GM19324 (cell line): ENCODE results near the gene CCDC102B.
"Not testable (repeated sequence)": the region's sequence is repeated elsewhere in the genome, so short reads cannot be mapped to it uniquely, and the experiment has no call there.

Source experiments
- ATAC-seq: cut with Tn5 transposase; IDR thresholded peaks from one replicate; pipeline ENCODE4 v1.9.1; 2021; ENCODE audit warnings: mild to moderate bottlenecking, moderate library complexity; ENCODE audit not compliant: unreplicated experiment, low FRiP score

The CCDC102B gene

DNA sequence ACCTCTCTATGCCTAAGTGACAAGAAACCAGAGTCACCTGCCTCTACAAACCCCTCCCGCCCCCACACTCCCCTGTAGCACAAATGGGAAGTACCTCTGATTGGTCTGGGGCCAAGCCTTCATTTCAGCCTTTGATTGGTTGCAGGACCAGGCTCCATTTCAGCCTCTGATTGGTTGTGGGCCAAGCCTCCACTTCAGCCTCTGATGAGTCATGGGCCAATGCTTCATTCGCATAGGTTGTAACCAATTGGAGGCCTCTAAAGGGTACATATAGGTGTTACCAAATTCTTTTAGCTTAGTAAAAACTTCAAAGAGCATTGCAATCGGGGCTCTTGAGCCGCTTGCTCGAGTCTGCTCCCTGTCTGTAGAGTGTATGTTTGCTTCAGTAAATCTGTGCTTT, 25.0 kb downstream of the CCDC102B start:
- ATAC-seq: no peak

DNA sequence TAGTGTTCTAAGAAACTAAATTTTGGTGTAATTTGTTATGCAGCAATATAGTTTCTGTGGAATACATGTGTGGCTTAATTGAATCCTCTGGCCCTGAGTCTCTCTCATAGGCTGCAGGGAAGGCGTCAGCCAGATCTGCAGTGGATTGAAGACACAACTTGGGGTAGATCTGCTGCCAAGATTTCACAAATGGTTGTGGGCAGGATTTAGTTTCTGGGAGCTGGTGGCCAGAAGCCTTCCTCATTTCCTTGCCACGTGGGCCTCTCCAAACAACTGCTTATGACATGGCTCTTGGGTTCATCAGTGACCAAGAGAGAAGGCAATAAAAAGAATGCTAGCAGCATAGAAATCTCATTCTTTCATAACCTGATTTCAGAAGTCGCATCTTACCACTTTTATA, 28.2 kb downstream of the CCDC102B start:
- no peak for ATAC-seq

DNA sequence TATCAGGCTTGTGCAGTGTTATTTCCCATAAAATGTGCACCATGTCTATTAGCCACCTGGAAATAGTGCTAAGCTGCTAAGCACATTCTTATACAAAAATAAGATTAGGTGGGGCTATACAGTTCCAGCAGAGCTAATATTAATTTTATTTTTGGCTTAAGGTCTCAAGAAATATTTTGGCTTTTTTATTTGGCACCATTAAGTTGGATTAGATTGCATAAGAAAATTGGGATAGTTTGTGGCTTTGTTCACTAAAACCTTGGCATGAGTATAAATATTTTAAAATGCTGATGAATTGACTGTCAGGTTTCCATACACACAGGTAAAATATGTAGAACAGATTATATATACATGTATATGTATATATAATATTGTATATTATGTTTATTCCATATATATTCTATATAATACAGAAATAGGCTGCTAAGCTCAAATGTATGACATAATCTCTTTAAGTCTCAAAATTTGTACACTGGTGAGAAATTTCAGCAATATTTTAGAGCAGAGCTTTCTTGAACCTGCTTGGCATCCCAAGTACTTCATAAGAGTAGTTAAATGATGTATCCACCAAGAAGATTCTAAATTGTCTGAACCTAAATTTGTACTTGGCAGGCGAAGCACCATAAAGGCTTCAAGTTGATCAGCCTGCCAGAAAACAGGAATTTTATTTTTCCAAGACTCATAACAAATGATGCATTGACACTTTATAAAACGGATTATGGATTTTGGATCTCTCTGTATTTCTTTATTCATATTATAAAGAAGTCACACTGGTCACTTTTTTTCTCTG, 32.6 kb downstream of the CCDC102B start:
- ATAC-seq: no peak

DNA sequence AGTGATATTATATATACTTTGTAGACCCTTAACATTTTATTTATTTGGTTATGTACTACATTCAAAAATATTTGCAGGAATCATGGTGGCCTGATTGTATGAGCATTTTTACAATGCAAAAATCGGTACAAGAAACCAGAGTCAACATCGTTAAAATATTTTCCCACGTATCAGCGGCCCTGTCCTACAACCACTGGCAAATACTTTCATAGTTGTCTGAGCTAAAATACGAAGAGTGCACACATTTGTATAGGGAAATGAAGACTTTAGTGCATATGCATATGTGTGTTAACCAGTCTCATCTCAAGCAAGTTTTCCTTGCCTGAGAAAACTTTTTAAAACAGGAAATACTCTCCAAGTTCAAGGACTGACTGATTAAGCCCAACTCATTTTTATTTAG, 35.9 kb downstream of the CCDC102B start:
- ATAC-seq: no peak

DNA sequence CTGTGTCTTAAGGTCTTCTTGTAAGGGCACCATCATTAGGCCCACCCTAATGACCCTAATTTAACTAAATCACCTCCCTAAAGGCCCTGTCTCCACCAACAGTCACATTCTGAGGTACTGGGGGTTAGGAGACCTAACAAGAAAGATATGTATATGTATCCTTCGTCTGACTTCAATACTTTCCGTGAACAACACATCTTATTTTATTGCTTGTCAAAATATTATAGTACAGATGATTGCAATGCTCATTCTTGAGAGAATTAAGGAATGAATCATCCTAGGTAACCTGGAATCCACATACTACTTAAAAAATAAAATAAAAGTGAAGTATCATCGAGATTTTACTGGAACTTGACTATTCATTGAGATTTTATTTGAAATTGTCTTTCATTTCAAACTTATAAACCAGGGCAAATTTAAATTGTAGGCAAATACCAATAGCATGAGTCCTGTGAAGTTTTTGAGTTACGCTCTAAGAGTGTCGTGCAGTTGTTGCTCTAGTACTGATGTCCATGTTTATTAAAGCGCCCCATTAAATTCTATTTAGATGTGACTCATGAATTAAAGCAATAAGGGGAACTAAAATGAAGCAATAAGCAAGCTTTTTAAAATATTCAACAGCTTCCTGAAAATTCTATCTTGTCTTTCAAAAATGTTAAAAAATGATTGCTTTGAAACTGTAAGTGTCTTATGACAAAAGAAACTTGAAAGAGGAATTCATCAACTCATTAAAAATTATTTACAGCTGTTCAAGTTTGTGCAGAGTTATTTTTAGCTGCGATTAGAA, 40.0 kb downstream of the CCDC102B start:
- ATAC-seq: no peak

DNA sequence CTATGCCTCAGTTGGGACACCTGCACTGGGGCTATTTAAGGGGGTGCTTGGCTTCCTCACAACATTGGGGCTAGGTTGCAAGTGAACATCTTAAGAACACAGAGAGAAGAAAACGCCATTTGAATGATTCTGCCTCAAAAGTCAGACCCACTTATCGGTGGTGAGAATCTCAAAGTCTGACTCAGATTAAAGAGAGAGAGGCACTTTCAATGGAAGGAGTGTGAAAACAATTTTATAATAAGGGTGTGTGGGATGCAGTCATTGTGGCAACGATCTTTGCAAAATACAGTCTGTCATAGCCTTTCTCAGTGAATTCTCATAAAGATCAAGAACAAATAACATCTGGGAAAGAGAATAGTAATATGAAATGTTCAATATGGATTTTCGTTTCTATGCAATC, 41.8 kb downstream of the CCDC102B start:
- ATAC-seq: no peak

DNA sequence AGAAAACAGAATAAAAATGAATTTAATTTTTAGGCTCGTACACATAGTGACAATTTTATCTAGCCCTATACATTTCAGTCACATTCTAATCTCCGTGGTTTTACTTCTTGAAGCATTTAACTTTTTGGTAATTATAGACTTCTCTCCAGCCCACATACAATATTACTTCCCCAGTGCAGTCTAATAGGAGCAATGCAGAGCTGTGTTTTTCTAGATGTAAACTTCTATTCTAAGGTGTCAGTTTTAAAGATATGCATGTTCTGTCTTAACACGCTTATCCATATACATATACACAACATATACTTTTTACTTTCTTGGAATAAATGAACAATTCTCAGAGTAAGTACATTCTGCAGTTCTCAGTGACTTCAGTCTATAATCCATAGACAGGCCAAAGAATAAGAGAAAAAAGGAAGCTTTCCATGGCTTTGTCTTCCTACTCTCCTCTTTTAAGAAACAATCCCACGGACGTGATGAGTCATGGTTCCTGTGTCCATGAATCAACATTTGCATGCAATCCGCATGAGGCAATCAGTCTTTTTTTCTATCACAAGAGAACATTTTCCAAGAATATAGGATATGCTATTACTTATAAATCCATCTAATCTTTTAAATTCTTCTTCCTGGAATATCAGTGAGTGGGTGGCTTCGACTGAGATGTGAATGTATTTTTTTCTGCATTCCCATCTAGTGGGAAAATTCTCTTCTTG, 42.8 kb downstream of the CCDC102B start:
- no peak for ATAC-seq

DNA sequence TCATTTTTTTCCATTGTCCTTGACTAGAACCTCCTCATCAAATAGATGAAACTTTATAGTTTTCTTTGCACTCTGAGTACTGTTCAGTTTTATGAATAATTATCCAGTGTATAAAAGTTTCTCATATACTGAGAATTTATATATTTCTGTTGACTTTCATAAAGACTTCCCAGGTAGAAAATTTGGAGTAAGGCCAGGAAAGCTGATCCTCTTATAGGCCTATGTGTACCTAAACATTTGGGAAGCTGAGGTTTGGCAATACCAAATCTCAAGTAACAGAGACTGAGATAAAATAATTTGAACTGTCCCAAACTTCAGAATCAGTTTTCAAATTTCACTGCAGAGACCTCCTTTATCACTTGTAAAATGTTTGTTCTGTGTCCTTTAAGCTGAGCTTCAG, 43.4 kb downstream of the CCDC102B start:
- ATAC-seq: no peak

DNA sequence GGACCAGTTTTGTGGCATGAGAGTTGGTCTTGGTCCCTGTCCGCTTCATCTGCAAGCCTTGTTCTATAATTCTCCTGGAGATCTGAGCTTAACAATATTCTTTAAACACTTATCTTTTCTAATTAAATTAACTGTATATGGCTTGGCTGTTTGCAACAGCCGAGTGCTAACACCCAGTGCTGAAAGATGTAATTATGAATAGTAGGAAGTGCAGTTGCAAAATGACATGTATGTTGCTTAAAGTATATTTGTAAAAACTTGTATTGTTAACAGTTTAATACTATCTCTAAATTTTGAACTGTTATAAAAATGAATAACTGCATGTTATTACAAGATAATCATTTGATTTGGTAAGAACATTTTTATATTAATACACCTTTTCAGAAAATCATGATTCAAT, 45.1 kb downstream of the CCDC102B start:
- ATAC-seq: no peak

DNA sequence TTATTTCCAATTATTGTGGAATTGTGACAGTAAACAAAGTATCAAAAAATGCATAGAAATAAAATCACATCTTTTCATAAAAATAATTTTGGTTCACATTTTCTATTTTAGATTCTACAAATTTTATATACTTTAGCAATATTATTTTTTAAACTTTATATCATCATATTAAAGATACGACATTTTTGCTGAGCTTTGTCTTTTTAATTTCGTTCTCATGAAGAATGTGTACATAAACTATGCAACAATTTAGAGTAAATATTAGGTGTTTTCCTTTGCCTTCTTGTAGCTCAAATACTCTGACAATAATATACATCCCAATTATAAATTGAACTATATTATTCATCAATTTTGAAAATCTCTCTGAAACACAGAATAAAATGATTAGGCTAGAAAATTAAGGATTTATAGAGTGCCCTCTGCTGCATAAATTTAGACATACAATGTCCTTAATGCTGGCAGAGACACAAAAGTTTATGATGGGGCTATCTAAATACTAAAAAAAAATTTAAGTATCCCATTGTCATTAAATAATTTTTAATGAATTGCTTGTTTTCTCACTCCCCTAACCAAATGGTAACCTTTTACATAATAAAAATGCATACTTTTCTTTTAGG, 45.7 kb downstream of the CCDC102B start:
- ATAC-seq: no peak

DNA sequence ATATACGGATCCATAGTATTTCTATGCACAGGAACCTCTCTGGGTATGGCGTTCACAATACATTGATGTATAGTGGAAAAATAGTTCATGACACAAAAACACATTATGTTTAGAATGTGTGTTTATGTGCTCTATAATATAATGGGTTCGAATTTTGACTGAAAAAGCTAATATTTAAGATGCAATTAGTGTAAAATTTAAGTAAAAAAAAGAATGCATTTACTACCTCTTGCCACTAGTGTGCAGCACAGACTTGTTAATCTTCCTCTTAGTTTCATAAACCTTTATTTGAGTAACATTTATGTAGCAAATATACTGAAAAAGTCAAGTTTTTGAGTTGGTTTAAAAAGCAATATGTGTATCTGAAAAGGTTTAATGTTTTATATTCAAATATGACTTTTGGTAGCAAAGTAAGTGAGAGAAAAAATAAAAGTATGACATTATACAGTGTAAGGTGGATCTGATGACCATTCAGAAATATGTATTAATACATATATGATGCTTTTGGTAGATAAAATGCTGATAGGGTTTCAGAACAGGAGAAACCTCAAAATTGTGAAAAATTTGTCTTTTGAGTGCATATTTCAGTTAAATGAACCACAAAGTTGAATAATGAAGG, 49.4 kb downstream of the CCDC102B start:
- no peak for ATAC-seq

DNA sequence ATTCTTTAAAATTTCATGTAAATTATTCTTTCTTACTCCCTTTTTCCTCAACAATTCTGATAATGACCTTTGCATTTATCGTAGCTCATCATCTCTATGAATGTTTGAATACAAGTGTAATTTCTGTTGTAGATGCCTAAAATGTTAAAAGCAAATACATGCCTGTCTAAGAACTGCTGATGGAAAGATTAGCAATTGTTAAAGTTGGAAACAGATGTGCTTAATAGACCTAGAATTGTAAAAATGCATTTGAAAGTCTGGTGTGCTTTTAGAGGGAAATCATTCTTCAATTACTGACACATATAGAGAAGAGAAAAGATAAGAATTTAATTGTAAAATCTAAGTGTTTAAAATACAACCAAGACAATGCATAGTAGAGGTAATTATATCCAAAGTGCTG, 50.4 kb downstream of the CCDC102B start:
- ATAC-seq: no peak

DNA sequence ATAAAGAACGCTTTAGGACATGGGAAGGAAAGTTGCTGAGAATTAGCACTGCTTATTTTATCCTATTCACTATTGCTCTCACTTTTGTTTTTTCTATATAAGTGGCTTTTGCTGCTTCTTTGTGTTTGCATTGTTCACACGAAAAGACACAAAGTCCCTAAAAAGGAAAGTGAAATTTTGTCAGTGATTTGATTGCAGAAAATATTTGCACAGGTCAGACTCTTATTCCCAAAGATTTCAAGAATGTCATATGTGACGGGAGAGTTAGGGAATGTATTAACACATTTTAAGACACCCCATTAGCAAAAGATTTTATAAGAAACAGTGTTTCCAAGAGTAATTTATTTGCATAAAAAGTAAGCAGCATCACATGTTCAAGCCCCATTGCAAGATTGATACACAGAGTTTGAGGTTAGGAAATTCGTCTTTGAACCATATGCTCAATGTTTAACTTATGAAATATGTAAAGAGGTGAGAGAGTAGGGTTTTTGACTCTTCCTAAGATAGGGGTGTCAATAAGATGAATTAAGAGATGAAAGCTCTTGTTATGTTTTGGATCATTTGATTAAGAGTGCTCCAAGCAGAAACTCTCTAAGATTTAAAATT, 57.0 kb downstream of the CCDC102B start:
- ATAC-seq: no peak

DNA sequence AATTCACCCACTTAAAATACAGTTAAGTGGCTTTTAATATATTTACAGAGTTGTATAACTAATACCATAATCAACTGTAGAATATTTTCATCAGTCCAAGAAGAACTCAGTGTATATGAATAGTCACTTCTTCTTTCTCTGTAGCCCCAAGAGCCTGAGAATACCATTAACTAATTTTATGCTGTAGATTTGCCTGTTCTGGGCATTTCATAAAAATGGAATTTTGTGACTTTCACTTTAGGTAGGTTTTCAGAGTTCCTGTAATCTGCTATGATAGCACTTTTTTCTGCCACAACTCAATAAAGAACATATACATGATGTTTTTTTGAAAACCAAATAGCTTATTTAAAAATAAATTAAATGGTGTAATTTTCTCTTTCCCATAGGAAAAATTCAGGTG, 57.6 kb downstream of the CCDC102B start:
- ATAC-seq: no peak

DNA sequence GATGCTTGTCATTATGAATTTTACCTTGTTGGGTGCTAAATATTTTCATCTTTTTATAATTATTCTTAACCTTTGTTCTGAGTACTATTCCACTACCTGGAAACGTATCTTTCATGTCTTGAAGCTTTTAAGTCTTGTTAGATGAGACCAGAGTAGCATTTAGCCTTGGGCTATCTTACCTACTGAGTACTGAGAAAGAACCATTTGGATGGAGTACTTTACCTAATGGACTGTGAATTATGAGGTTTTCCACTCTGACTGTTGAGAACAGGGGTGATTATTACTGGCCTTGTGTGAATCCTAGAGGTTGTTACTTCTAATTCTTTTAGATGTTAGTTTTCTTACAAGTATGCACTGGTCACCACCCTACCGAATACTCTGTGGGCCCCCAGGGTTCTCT, 63.5 kb downstream of the CCDC102B start:
- ATAC-seq: no peak

DNA sequence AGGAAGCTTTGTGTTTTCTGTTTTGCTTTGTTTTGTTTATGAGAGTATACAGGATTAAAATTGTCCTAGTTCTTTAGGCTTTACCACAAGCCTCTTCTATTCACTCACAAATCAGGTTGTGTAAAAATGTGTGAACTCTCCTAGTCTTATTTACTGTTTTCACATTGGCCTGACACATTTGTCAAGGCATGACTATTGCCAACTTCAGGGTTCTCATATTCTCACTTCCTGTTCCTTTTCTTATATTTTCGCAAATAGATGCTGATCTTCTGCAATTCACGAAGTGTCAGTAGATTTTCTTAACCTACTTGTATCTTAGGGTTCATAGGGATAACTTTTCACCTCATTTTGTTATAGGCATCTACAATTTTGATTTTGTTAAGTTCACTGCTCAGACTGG, 67.1 kb downstream of the CCDC102B start:
- ATAC-seq: no peak

DNA sequence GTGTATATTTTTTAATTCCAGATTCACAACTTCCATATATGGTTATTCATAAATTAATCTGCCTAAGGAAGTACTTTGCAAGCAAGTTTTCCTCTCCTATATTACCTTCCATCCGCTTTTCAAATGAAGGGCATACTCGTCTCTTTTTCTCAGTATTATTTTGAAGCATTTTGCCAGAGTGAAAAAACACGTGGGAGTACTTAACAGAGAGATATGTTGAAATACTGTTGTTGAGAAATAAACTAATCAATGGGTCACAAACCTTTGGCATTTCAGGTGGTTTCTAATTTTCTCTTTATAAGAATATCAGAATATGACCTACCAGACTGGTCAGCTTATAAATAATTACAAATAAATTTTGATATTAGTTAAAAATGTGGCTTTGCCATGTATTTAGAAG, 67.6 kb downstream of the CCDC102B start:
- ATAC-seq: no peak

DNA sequence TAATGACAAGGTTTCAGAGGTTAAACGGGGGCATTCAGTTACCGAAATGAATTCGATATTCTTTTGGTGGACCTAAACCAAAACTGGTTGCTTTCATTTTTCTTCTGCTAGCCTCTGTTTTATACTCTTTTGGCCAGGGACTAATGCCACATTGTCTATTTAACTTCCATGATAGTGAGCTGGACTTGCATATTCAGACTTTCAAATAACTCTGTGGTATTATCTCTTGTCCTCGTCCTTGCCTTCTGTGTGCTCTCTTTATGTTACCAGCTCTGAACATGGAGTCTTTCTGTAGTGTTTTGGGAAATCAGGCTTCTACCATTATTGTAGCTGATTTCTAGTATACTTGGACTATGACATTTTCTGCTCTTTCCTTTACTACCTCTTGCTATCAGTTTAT, 75.1 kb downstream of the CCDC102B start:
- ATAC-seq: no peak

DNA sequence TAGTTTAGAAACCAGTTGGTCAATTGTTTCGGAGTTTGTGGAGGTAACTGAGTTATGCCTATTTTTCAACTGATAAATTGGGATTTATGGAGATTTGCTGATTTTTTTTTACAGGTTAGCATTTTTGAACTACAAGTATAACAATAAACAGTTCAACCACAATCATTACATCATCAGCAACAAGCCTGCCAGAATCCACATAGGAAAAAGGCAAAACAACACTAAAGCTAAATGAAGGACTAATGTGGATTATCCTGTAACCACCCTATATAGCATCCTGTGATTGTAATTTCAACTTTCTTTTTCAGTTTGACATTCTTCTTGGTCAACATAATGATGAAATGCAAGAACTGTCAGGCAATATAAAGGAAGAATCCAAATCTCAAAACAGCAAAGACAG, 76.5 kb downstream of the CCDC102B start:
- ATAC-seq: no peak

DNA sequence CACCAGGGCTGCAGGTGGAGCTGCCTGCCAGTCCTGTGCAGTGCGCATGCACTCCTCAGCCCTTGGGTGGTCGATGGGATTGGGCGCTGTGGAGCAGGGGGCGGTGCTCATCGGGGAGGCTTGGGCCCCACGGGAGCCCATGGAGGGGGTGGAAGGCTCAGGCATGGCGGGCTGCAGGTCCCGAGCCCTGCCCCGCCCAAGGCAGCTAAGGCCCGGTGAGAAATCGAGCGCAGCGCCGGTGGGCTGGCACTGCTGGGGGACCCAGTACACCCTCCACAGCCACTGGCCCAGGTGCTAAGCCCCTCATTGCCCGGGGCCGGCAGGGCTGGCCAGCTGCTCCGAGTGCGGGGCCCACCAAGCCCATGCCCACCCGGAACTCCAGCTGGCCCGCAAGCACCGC, 82.1 kb downstream of the CCDC102B start:
- ATAC-seq: not testable (repeated sequence)
